AG04450 (cell line): ENCODE results near the gene PRMT5. TPM values are rescaled to one million over a fixed set of nuclear protein-coding genes. Genes with fewer than 3 reads are reported as not detected.
"Not testable (repeated sequence)": the region's sequence is repeated elsewhere in the genome, so short reads cannot be mapped to it uniquely, and the experiment has no call there.

Source experiments
- CTCF ChIA-PET: fragments of 300-600, 350-600 bp; formaldehyde crosslinking; extraction: SDS; loops from one replicate; lab custom pipeline; 2022; ENCODE audit warnings: antibody characterized with exemption, inconsistent platforms; lab: Charles Lee
- POLR2A ChIA-PET: fragments of 350-600 bp; formaldehyde crosslinking; extraction: SDS; loops from one replicate; lab custom pipeline; 2021; ENCODE audit warnings: antibody characterized with exemption, inconsistent platforms; lab: Yijun Ruan, JAX
- DNase-seq: peaks from one replicate; pipeline ENCODE4 v3.0.0-alpha.2; 2011; ENCODE audit warnings: low read depth, low spot score
- H3K27ac ChIP-seq: one replicate; pipeline ENCODE4 v1.5.1; 2012; ENCODE audit warnings: low read depth, low read length, control low read depth
- H3K27me3 ChIP-seq: one replicate; pipeline ENCODE4 v1.6.0; 2012; ENCODE audit warnings: low read length; ENCODE audit not compliant: control insufficient read depth, insufficient read depth
- H3K4me3 ChIP-seq: 2 replicates; pipeline ENCODE4 v1.5.1; 2011; ENCODE audit warnings: mild to moderate bottlenecking, low read depth, low read length, control low read depth
- H3K9me3 ChIP-seq: 2 replicates; pipeline ENCODE4 v1.5.1; 2012; ENCODE audit warnings: low read length; ENCODE audit not compliant: control insufficient read depth, insufficient read depth
- polyA plus RNA-seq: library from polyadenylated mRNA; depleted of rRNA; stranded (reverse); fragments of >200 nt; gene quantifications from 2 replicates; pipeline ENCODE4 v1.2.3, GENCODE V29; 2011
- TF ChIP-seq, protein P1 (sequence below): IDR thresholded peaks from 2 replicates; pipeline ENCODE4 v1.5.1; 2011; ENCODE audit warnings: low read depth, low read length, control low read depth, inconsistent platforms

PRMT5 gene
- polyA plus RNA-seq, 1 experiment, result 125 TPM

GRCh38 chr14:22971152-22971551 is 42.0 kb upstream of the PRMT5 start:
- CTCF ChIA-PET, result interaction anchor here (0.6 to 8.1 kb wide), 6 partner anchors 14 to 138 kb away, joined by 3 to 181 read pairs (median 14); partner anchors contain the start of genes ACIN1, AJUBA and HAUS4
- Histone ChIP-seq H3K9me3 (no peaks in the 10 kb centered on the region), H3K4me3 (no peak overlapping the region), H3K27me3 (no peaks in the 10 kb centered on the region), H3K27ac (no peak overlapping the region)
- TF ChIP-seq, protein P1, sequence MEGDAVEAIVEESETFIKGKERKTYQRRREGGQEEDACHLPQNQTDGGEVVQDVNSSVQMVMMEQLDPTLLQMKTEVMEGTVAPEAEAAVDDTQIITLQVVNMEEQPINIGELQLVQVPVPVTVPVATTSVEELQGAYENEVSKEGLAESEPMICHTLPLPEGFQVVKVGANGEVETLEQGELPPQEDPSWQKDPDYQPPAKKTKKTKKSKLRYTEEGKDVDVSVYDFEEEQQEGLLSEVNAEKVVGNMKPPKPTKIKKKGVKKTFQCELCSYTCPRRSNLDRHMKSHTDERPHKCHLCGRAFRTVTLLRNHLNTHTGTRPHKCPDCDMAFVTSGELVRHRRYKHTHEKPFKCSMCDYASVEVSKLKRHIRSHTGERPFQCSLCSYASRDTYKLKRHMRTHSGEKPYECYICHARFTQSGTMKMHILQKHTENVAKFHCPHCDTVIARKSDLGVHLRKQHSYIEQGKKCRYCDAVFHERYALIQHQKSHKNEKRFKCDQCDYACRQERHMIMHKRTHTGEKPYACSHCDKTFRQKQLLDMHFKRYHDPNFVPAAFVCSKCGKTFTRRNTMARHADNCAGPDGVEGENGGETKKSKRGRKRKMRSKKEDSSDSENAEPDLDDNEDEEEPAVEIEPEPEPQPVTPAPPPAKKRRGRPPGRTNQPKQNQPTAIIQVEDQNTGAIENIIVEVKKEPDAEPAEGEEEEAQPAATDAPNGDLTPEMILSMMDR, result no peak
- no peak for DNase-seq
- POLR2A ChIA-PET, result no interaction called here

GRCh38 chr14:22966783-22967269 is 37.6 kb upstream of the PRMT5 start:
- ChIA-PET CTCF (no interaction called here), POLR2A (interaction anchor here (0.8 kb wide), 1 partner anchor 11 kb away, joined by 3 read pairs; no protein-coding TSS in a partner anchor)
- Histone ChIP-seq H3K27me3 (no peaks in the 10 kb centered on the region), H3K27ac (no peak overlapping the region), H3K4me3 (no peak overlapping the region), H3K9me3 (no peaks in the 10 kb centered on the region)
- TF ChIP-seq, protein P1, result no peak
- no peak for DNase-seq

DNA sequence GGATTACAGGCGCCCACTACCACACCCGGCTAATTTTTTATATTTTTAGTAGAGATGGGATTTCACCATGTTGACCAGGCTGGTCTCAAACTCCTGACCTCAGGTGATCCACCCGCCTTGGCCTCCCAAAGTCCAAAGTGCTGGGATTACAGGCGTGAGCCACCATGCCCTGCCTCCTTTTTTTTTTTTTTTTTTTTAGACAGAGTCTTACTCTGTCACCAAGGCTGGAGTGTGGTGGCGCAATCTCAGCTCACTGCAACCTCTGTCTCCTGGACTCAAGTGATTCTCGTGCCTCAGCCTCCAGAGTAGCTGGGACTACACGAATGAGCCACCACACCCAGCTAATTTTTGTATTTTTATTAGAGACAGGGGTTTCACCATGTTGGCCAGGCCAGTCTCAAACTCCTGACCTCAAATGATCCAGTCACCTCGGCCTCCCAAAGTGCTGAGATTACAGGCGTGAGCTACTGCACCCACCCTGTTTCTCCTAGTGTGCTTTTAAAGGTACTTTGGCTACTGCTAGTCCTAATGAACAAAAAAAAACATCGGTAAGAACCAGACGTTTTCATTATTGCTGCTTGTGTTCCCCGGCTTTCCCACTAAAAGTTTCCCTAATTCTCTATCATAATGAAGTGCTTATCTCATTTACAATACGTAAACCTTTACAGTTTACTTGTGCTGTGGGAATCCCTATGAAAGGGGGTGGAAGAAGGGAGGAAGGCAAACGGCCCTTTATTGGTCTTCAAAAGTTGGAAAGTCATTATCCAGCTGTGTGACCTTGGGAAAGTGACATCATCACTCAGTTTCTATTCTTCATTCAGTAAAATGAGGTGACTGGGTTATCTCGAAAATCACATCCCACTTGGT is 37.0 kb upstream of the PRMT5 start:
- ChIA-PET CTCF (interaction anchor here (0.7 kb wide), 1 partner anchor 20 kb away, joined by 8 read pairs; no protein-coding TSS in a partner anchor), POLR2A (interaction anchor here (0.6 to 0.8 kb wide), 3 partner anchors 12 to 89 kb away, joined by 3 to 5 read pairs (median 3); no protein-coding TSS in a partner anchor)
- DNase-seq, H3K4me3 ChIP-seq, H3K9me3 ChIP-seq, H3K27ac ChIP-seq, H3K27me3 ChIP-seq: not testable (repeated sequence)

GRCh38 chr14:22962061-22962676 is 33.0 kb upstream of the PRMT5 start:
- no peak overlapping the region for H3K27ac ChIP-seq
- no peaks in the 10 kb centered on the region for H3K9me3 ChIP-seq
- H3K27me3 ChIP-seq, result no peaks in the 10 kb centered on the region
- H3K4me3 ChIP-seq, result no peak overlapping the region
- no peak for DNase-seq
- ChIA-PET CTCF (interaction anchor here (0.6 to 3.0 kb wide), 5 partner anchors 11 to 339 kb away, joined by 3 to 19 read pairs (median 8); no protein-coding TSS in a partner anchor), POLR2A (no interaction called here)
- TF ChIP-seq, protein P1, result no peak

- H3K27ac ChIP-seq, result peak overlapping the region; percentile 68
- POLR2A ChIA-PET, result interaction anchor here (0.7 to 1.7 kb wide), 4 partner anchors 16 to 116 kb away, joined by 4 to 11 read pairs (median 6); no protein-coding TSS in a partner anchor
- H3K9me3 ChIP-seq, result no peaks in the 10 kb centered on the region
- TF ChIP-seq, protein P1, result no peak
- no peaks in the 10 kb centered on the region for H3K27me3 ChIP-seq
- peak overlapping the region; percentile 66 for H3K4me3 ChIP-seq
- no peak for DNase-seq
- CTCF ChIA-PET, result interaction anchor here (0.6 to 4.2 kb wide), 12 partner anchors 14 to 399 kb away, joined by 3 to 25 read pairs (median 4); partner anchors contain the start of genes AJUBA and PRMT5
Observed at GRCh38 chr14:22955702-22956569, 26.8 kb upstream of the PRMT5 start.
